ENCODE results near the gene KMT2B.

Gene KMT2B

DNA sequence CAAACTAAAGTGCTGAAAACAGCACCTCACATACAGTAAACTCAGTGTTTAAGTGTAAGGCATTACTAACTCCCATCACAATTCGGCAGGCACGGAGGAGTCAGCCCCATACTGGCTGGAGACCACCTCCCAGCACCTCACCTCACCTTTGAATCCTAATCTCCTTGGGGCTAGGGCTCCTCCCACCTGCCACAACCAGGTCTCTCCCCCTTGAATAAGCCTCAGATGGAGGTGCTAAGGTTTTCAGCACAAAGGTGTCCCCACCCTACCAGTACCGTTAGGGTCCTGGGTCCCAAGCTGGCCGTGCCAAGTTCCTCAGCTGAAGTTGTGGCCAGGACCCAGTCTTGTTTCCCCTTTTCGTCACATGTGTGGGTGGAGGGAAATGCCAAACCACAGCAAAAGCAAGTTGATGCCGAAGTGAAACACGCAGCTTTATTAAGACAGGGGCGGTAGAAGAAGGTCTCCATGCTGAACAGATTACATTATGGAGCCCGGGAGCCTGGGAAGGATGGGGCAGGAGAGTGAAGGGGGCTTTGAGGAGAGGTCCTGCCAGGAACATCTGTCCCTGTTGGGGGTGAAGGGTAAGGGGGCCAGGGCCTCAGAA lies 24.4 kb downstream of the KMT2B start, which contains the start of gene IGFLR1:
IGFLR1 (minus strand) TSS at position 332 of the 604 bp plus-strand sequence. CDS start 1,272 bp downstream, outside the sequence.
- no peak for DNase-seq (ENCODE audit: low read depth in 2 of 2)

DNA sequence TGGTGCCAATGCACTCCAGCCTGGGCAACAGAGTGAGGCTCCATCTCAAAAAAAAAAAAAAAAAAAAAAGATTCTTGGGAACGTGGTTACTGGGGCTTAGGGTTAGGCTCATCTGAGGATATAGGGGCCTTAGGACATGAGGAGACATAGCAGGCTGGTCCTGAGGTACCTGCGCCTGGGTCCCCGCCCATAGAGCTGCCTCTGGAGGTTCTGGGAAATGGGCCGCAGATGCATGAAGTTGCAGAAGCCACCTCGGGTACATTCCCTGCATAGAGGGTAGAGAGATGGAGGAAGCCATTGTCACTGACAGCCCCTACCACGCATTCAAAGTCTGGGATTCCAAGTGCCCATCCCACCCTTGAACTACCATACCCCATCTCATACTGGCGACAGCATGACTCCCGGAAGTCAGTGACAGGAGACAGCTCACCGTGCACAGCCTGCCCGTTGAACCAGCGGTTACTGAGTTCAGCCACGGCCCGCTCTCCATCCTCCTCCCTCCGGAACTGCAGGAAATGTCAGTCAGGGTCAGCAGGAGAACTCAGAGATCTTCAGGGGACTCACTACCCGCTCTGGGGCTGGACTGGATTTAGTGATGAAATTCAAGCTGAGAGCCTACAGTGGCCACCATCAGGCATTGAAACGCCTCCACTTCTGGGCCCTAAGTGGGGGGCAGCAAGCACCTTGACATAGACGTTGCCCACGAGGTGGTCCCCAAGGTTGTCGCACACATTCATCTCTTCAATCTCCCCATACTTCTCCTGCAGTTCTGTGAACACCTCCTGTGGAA lies 26.0 kb downstream of the KMT2B start:
- DNase-seq (ENCODE audit: low read depth in 2 of 2) = no peak
- H3K4me3 ChIP-seq (replicated peaks in 1 of 2; ENCODE audit: low read depth in 2 of 2, low read length in 2 of 2) = no peak overlapping the region
- TF ChIP-seq, protein P1, sequence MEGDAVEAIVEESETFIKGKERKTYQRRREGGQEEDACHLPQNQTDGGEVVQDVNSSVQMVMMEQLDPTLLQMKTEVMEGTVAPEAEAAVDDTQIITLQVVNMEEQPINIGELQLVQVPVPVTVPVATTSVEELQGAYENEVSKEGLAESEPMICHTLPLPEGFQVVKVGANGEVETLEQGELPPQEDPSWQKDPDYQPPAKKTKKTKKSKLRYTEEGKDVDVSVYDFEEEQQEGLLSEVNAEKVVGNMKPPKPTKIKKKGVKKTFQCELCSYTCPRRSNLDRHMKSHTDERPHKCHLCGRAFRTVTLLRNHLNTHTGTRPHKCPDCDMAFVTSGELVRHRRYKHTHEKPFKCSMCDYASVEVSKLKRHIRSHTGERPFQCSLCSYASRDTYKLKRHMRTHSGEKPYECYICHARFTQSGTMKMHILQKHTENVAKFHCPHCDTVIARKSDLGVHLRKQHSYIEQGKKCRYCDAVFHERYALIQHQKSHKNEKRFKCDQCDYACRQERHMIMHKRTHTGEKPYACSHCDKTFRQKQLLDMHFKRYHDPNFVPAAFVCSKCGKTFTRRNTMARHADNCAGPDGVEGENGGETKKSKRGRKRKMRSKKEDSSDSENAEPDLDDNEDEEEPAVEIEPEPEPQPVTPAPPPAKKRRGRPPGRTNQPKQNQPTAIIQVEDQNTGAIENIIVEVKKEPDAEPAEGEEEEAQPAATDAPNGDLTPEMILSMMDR (IDR thresholded peaks at IDR 0.05; ENCODE audit: low read depth, low read length) = no peak

More for the DNA sequence above, 24.4 kb downstream of the KMT2B start, which contains the start of gene IGFLR1:
- no peak within 1 kb of the TSS for H3K4me3 ChIP-seq (replicated peaks in 1 of 2; ENCODE audit: low read depth in 2 of 2, low read length in 2 of 2)
- TF ChIP-seq, protein P1 (IDR thresholded peaks at IDR 0.05; ENCODE audit: low read depth, low read length) = no peak

DNA sequence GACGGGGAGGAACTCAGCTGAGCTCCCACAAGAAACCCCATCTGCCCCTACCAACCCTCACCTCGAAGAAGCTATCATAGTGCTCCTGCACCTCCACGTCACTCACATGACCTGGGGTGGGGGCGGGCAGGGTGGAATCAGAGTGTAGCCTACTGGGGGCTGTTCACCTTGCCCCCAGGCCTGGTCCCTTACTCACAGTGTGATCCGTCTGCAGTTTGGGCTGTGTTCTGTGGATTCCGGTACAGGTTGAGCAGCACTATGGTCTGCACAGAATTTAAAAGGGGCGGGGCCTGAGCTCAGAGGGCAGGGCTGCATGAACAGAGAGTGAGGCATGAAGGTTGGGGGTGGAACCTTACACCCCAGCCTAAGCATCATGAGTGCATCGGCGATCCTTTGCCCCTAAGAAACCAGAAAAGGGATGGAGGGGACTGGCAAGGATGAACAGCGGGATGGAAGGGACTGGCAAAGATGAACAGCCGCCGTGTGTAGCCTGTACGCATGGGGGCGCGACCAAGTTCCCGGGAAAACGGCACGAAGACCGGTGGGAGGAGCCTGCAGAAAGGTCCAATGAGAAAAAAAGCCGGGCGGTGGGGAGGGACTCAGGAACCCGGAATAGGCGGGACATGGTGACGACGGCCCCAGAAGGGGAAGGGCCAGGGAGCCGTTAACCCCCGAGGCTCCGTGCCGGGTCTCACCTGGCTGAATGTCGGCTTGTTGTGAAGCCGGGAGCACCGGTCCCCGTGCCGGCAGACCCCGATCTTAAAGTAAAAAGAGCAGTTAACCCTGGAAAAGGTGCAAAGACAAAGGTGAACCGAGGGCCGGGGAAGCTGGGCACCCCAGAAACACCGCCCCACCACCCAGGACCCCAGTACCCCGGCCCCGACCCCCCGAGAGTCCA lies 26.9 kb downstream of the KMT2B start:
- TF ChIP-seq, protein P1 (IDR thresholded peaks at IDR 0.05; ENCODE audit: low read depth, low read length) = peak; percentile 48
- peak overlapping the region; percentile 76 to 86 for H3K4me3 ChIP-seq (replicated peaks in 1 of 2; ENCODE audit: low read depth in 2 of 2, low read length in 2 of 2)
- DNase-seq (ENCODE audit: low read depth in 2 of 2) = peak; percentile 97

DNA sequence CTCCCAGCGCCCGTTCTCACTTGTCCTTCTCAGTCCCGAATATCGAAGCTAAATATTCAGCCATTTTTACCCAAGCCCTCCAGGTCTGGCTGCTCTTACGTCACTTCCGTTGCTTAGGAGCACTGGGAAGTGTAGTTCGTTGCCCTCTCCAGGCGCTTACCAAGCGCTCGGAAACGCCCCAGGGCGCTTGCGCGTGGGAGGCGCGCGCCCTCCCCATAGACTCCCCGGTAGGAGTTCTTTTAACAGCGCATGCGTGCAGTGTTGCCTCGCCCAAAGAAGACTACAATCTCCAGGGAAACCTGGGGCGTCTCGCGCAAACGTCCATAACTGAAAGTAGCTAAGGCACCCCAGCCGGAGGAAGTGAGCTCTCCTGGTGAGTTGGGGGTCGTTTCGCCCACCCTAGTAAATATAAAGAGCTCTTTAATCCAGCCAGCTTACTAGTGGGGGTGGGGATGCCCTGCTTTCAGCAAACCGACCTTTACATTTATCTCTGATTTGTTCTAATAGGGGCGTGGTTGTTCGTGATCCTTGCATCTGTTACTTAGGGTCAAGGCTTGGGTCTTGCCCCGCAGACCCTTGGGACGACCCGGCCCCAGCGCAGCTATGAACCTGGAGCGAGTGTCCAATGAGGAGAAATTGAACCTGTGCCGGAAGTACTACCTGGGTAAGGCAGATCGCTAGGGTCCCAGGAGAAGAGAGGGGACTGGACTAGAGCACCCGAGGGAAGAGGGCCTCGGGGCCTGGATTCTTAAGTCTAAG lies 27.7 kb downstream of the KMT2B start, which contains the start of the genes PSENEN and U2AF1L4:
PSENEN (plus strand) TSS at position 324 of the 759 bp plus-strand sequence; CDS start at position 604, 280 bp downstream.
U2AF1L4 (minus strand) TSS at position 91 of the 759 bp plus-strand sequence; CDS start at position 64, 27 bp downstream.
- TF ChIP-seq, protein P1 (IDR thresholded peaks at IDR 0.05; ENCODE audit: low read depth, low read length) = no peak
- DNase-seq (ENCODE audit: low read depth in 2 of 2) = peak; percentile 100
- peak within 1 kb of the TSS; percentile 76 to 86 for H3K4me3 ChIP-seq (replicated peaks in 1 of 2; ENCODE audit: low read depth in 2 of 2, low read length in 2 of 2)

DNA sequence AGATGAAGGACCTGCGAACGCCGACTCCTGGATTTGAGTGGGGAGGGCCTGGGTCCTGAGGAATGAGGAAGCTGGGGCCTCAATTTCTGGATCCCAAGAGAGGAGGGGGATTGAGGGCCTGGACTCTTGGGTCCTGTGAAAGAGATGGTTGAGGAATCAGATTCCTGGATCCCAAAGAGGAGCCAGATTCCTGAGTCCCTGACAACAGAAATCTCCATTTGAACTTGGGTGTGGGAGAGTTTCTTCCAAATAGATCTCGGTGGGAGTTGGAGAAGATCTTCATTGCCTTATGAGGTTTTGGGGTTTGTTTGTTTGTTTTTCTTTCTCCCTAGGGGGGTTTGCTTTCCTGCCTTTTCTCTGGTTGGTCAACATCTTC lies 28.3 kb downstream of the KMT2B start:
- DNase-seq (ENCODE audit: low read depth in 2 of 2) = no peak
- peak overlapping the region; percentile 76 to 86 for H3K4me3 ChIP-seq (replicated peaks in 1 of 2; ENCODE audit: low read depth in 2 of 2, low read length in 2 of 2)
- TF ChIP-seq, protein P1 (IDR thresholded peaks at IDR 0.05; ENCODE audit: low read depth, low read length) = no peak
